Measurements from ENCODE around the gene CYB5A.

DNA sequence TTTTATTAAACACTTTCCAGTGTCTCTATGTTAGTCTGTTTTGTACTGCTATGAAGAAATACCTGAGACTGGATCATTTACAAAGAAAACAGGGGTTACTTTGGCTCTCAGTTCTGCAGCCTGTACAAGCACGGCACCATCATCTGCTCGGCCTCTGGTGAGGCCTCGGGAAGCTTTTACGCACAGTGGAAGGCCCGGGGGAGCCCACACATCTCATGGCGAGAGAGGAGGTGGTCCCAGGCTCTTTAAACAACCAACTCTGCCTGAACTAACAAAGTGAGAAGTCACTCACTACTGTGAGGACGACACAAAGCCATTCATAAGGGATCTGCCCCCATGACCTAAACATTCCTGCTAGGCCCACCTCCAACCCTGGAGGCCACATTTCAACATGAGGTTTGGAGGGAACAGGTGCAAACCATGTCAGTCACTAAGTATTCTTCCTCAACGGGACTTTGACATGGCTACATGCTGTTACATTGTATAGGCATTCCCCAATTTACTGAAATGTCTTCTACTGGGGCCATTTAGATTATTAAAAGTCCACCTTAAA, 26.1 kb downstream of the CYB5A start:
- TF ChIP-seq CTCF (IDR thresholded peaks at IDR 0.05; ENCODE audit: low read length) (no peak), EZH2phosphoT487 (IDR thresholded peaks at IDR 0.05; ENCODE audit: low read length) (no peak)
